NB4 (cell line): ENCODE data around the gene CEP104.

ENCODE experiments used
- POLR2A ChIP-seq: IDR thresholded peaks from 2 replicates; pipeline ENCODE4 v1.6.1; 2011; ENCODE audit warnings: mild to moderate bottlenecking; ENCODE audit not compliant: insufficient read length; ENCODE audit errors: extremely low read depth
- TF ChIP-seq, protein P1 (sequence below): IDR thresholded peaks from one replicate; pipeline ENCODE4 v1.5.1; 2012; ENCODE audit warnings: low read depth, low read length

DNA sequence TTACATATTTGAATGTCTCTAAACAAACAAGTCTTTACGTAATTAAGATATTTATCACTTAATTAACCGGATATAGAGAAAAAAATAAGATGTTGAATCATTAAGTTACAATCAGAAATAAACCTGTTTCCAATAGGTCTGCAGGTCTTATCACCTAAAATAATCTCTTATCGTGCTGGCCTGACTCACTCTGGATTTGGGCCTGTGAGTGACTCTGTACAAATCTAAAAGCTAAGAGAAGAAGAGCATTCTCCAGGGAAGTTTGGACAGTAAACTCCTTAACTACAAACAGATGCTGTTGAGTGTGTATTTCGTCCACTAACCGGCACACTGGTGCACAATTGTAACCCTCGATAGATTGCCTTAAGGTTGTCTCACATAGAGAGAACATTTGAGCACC, 25.3 kb downstream of the CEP104 start:
- TF ChIP-seq, protein P1, sequence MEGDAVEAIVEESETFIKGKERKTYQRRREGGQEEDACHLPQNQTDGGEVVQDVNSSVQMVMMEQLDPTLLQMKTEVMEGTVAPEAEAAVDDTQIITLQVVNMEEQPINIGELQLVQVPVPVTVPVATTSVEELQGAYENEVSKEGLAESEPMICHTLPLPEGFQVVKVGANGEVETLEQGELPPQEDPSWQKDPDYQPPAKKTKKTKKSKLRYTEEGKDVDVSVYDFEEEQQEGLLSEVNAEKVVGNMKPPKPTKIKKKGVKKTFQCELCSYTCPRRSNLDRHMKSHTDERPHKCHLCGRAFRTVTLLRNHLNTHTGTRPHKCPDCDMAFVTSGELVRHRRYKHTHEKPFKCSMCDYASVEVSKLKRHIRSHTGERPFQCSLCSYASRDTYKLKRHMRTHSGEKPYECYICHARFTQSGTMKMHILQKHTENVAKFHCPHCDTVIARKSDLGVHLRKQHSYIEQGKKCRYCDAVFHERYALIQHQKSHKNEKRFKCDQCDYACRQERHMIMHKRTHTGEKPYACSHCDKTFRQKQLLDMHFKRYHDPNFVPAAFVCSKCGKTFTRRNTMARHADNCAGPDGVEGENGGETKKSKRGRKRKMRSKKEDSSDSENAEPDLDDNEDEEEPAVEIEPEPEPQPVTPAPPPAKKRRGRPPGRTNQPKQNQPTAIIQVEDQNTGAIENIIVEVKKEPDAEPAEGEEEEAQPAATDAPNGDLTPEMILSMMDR = no peak
- no peak for TF ChIP-seq POLR2A
